Esophagus squamous epithelium (tissue), 4 donors: ENCODE data around the gene ERC1.

Experiments used
- POLR2A ChIP-seq, 4 donors: fragments of 450-650 bp; IDR thresholded peaks; one replicate each; pipeline ENCODE4 v1.6.1; 2017; ENCODE audit warnings: antibody characterized with exemption in 4 of 4, mild to moderate bottlenecking in 4 of 4, moderate library complexity in 3 of 4
- TF ChIP-seq, protein P1 (sequence below), 6 experiments: fragments of 450-650 bp in 4 of 6; fragments of 200-600 bp in 2 of 6; sonication (generic) in 2 of 6; IDR thresholded peaks; one replicate each; pipeline ENCODE4 v1.5.1; 2016 to 2019; ENCODE audit warnings: antibody characterized with exemption in 6 of 6, mild to moderate bottlenecking in 4 of 6, moderate library complexity in 4 of 6

DNA sequence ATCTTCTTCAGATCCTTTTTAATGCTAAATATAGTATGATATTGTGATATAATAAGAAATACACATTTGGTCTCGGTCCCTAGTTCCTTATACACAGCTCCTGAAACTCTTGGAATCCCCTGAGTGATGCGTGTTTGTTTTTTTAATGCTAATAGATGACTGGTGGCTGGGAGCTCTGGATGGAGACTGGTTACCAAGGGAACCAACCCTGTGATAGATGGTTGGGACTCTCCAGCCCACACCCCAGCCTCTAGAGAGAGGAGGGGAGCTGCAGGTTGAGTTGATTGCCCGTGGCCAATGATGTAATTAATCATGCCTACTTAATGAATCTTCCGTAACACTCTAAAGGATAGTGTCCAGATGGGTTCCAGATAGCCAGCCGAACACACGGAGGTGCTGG, 462.8 kb downstream of the ERC1 start:
- TF ChIP-seq, protein P1, sequence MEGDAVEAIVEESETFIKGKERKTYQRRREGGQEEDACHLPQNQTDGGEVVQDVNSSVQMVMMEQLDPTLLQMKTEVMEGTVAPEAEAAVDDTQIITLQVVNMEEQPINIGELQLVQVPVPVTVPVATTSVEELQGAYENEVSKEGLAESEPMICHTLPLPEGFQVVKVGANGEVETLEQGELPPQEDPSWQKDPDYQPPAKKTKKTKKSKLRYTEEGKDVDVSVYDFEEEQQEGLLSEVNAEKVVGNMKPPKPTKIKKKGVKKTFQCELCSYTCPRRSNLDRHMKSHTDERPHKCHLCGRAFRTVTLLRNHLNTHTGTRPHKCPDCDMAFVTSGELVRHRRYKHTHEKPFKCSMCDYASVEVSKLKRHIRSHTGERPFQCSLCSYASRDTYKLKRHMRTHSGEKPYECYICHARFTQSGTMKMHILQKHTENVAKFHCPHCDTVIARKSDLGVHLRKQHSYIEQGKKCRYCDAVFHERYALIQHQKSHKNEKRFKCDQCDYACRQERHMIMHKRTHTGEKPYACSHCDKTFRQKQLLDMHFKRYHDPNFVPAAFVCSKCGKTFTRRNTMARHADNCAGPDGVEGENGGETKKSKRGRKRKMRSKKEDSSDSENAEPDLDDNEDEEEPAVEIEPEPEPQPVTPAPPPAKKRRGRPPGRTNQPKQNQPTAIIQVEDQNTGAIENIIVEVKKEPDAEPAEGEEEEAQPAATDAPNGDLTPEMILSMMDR (IDR thresholded peaks at IDR 0.05): no peak
- no peak for TF ChIP-seq POLR2A (IDR thresholded peaks at IDR 0.05)
